ENCODE measurements around the gene IQCH.
"Not testable (repeated sequence)": the region's sequence is repeated elsewhere in the genome, so short reads cannot be mapped to it uniquely, and the experiment has no call there.

The IQCH gene

DNA sequence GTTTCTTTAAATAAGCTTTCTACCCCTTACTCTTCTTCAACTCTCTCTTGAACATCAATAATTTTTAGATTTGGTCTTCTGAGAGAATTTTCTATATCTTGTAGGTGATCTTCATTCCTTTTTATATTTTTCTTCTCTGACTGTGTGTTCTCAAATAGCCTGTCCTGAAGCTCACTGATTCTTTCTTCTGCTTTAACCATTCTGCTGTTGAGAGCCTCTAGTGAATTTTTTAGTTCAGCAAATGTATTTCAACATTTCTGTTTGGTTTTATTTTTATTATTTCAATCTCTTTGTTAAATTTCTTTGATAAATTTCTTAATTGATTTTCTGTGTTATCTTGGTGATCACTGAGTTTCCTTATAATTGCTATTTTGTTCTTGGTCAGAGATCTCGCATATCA lies 19.6 kb downstream of the IQCH start:
- no peak overlapping the region for H3K4me3 ChIP-seq (ENCODE audit: low read depth in 1 of 2, low read length in 2 of 2)
- H3K27me3 ChIP-seq (ENCODE audit: control insufficient read depth in 1 of 2, insufficient read depth in 2 of 2, low read length in 2 of 2) = no peaks in the 10 kb centered on the region
- no peaks in the 10 kb centered on the region for H3K9me3 ChIP-seq (ENCODE audit: low read length)
- no peaks in the 10 kb centered on the region for H3K36me3 ChIP-seq (ENCODE audit: insufficient read depth, low read length)
- no peak overlapping the region for H3K27ac ChIP-seq (ENCODE audit: low read depth, low read length)
- no peak overlapping the region for H3K9ac ChIP-seq (ENCODE audit: low read length)
- H3K4me1 ChIP-seq (ENCODE audit: insufficient read depth, low read length) = no peaks in the 10 kb centered on the region

DNA sequence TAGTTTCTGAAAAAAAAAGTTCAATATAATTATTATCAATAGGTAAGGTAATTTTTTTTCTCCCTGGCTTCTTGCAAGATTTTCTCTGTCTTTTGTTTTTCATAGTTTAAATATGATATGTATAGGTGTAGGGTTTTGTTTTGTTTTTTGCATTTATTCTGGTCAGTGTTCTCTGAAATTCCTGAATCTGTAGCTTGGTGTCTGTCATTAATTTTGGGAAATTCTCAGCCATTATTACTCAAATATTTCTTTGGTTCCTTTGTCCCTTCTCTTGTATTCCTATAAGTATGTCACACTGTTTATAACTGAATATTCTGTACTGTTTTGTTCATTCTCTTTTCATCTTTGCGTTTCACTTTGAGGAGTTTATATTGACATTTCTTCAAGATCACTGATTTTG lies 22.1 kb downstream of the IQCH start:
- H3K9ac ChIP-seq (ENCODE audit: low read length) = no peak overlapping the region
- no peak overlapping the region for H3K27ac ChIP-seq (ENCODE audit: low read depth, low read length)
- no peaks in the 10 kb centered on the region for H3K36me3 ChIP-seq (ENCODE audit: insufficient read depth, low read length)
- H3K4me3 ChIP-seq (ENCODE audit: low read depth in 1 of 2, low read length in 2 of 2) = no peak overlapping the region
- no peaks in the 10 kb centered on the region for H3K9me3 ChIP-seq (ENCODE audit: low read length)
- no peaks in the 10 kb centered on the region for H3K27me3 ChIP-seq (ENCODE audit: control insufficient read depth in 1 of 2, insufficient read depth in 2 of 2, low read length in 2 of 2)
- no peaks in the 10 kb centered on the region for H3K4me1 ChIP-seq (ENCODE audit: insufficient read depth, low read length)

DNA sequence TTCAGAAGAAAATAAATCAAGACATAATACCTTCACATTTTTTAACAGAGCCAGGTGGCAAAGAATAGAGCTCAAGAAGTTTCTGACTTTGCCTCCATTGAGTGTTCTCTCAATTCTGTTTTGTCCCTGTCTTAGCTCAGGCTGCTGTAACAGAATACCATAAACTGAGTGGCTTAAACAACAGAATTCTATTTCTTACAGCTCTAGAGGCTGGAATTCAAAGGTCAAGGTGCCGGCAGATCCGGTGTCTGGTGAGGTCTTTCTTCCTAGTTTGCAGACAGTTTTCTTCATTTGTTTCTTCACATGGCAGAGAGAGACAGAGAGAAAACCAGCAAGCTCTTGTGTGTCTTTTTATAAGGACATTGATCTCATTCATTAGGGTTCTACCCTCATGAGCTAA lies 25.6 kb downstream of the IQCH start:
- Histone ChIP-seq H3K36me3 (ENCODE audit: insufficient read depth, low read length) (no peaks in the 10 kb centered on the region), H3K4me3 (ENCODE audit: low read depth in 1 of 2, low read length in 2 of 2) (no peak overlapping the region), H3K9ac (ENCODE audit: low read length) (no peak overlapping the region), H3K27me3 (ENCODE audit: control insufficient read depth in 1 of 2, insufficient read depth in 2 of 2, low read length in 2 of 2) (no peaks in the 10 kb centered on the region), H3K4me1 (ENCODE audit: insufficient read depth, low read length) (no peaks in the 10 kb centered on the region), H3K9me3 (ENCODE audit: low read length) (no peaks in the 10 kb centered on the region), H3K27ac (ENCODE audit: low read depth, low read length) (no peak overlapping the region)

DNA sequence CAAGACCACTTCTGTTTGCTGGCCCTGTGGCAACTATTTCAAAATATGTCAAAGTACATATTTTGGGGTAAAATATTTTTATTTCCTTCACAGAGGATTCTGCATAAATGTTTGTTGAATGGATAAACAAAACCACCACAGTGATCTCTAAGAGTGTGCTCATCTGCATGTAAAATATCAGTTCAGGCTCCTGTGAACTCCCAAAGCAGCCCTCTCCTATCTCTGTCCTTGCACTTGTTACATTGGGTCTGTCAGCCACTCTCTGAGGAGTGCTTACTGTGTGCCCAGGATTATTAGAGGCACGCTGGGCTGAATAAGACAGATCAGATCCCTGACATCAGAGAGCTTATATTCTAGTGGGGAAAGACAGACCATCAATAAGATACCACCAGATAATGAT lies 27.1 kb downstream of the IQCH start:
- Histone ChIP-seq H3K4me3 (ENCODE audit: low read depth in 1 of 2, low read length in 2 of 2) (no peak overlapping the region), H3K36me3 (ENCODE audit: insufficient read depth, low read length) (no peaks in the 10 kb centered on the region), H3K27ac (ENCODE audit: low read depth, low read length) (no peak overlapping the region), H3K9me3 (ENCODE audit: low read length) (no peaks in the 10 kb centered on the region), H3K27me3 (ENCODE audit: control insufficient read depth in 1 of 2, insufficient read depth in 2 of 2, low read length in 2 of 2) (no peaks in the 10 kb centered on the region), H3K4me1 (ENCODE audit: insufficient read depth, low read length) (no peaks in the 10 kb centered on the region), H3K9ac (ENCODE audit: low read length) (no peak overlapping the region)

DNA sequence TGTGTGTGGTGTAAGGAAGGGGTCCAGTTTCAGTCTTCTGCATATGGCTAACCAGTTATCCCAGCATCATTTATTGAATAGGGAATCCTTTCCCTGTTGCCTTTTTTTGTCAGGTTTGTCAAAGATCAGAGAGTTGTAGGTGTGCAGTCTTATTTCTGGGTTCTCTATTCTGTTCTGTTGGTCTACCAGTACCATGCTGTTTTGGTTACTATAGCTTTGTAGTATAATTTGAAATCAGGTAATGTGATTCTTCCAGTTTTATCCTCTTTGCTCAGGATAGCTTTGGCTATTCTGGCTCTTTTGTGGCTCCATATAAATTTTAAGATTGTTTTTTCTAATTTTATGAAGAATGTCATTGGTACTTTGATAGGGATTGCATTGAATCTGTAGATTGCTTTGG lies 31.0 kb downstream of the IQCH start:
- not testable (repeated sequence) for H3K27ac ChIP-seq (ENCODE audit: low read depth, low read length); H3K9me3 ChIP-seq (ENCODE audit: low read length); H3K36me3 ChIP-seq (ENCODE audit: insufficient read depth, low read length); H3K9ac ChIP-seq (ENCODE audit: low read length); H3K4me3 ChIP-seq (ENCODE audit: low read depth in 1 of 2, low read length in 2 of 2); H3K4me1 ChIP-seq (ENCODE audit: insufficient read depth, low read length); H3K27me3 ChIP-seq (ENCODE audit: control insufficient read depth in 1 of 2, insufficient read depth in 2 of 2, low read length in 2 of 2)

DNA sequence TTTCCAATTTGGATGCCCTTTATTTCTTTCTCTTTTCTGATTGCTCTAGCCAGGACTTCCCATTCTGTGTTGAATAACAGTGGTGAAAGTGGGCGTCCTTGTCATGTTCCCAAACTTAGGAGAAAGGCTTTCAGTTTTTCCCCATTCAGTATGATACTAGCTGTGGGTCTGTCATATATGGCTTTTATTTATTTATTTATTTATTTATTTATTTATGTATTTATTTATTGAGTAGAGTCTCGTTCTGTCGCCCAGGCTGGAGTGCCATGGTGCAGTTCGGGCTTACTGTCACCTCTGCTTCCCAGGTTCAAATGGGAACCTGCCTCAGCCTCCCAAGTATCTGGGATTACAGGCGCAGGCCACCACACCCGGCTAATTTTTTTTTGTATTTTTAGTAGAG lies 31.8 kb downstream of the IQCH start:
- H3K27me3 ChIP-seq (ENCODE audit: control insufficient read depth in 1 of 2, insufficient read depth in 2 of 2, low read length in 2 of 2); H3K4me3 ChIP-seq (ENCODE audit: low read depth in 1 of 2, low read length in 2 of 2); H3K4me1 ChIP-seq (ENCODE audit: insufficient read depth, low read length); H3K9me3 ChIP-seq (ENCODE audit: low read length); H3K27ac ChIP-seq (ENCODE audit: low read depth, low read length); H3K36me3 ChIP-seq (ENCODE audit: insufficient read depth, low read length); H3K9ac ChIP-seq (ENCODE audit: low read length): not testable (repeated sequence)

DNA sequence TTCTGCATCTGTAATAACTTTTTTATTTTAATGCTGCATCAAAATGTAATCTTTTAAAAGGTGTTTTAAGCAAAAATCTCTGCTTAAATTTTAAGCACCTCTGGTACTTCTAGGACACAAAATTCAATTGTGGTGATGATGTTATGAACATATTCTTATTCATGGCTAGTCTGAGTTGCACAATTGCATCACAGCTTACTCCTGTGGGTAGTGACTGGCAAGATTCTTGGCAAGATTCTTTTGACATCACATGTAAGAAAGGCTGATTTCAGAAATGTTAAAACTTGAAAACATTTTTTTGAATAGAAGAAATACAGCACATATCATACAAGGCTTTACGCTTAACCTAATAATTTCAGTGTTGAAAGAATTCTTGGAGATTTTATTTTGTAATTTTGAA lies 35.7 kb downstream of the IQCH start:
- Histone ChIP-seq H3K27me3 (ENCODE audit: control insufficient read depth in 1 of 2, insufficient read depth in 2 of 2, low read length in 2 of 2) (no peaks in the 10 kb centered on the region), H3K9ac (ENCODE audit: low read length) (no peak overlapping the region), H3K4me1 (ENCODE audit: insufficient read depth, low read length) (no peaks in the 10 kb centered on the region), H3K4me3 (ENCODE audit: low read depth in 1 of 2, low read length in 2 of 2) (no peak overlapping the region), H3K9me3 (ENCODE audit: low read length) (no peaks in the 10 kb centered on the region), H3K36me3 (ENCODE audit: insufficient read depth, low read length) (no peaks in the 10 kb centered on the region), H3K27ac (ENCODE audit: low read depth, low read length) (no peak overlapping the region)

DNA sequence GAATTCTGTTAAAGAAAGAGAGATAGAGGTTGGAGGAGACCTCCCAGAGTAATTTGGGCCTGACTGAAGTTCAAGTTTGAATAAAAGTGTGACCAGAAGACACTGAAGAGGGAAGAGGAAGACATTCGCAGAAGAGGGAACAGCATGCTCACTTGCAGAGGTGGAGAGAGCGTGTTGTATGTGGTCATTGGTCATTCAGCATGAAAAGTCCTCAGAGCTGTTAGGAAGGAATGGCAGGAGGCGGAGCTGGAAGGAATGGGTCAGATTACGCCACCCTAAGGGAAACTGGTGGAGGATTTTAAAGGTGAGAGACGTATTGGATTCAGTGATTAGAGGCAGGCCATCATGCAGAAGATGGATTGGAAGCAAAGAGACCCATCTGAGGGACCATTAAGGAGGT lies 41.6 kb downstream of the IQCH start:
- no peaks in the 10 kb centered on the region for H3K27me3 ChIP-seq (ENCODE audit: control insufficient read depth in 1 of 2, insufficient read depth in 2 of 2, low read length in 2 of 2)
- no peak overlapping the region for H3K27ac ChIP-seq (ENCODE audit: low read depth, low read length)
- no peak overlapping the region for H3K4me3 ChIP-seq (ENCODE audit: low read depth in 1 of 2, low read length in 2 of 2)
- no peak overlapping the region for H3K9ac ChIP-seq (ENCODE audit: low read length)
- no peaks in the 10 kb centered on the region for H3K36me3 ChIP-seq (ENCODE audit: insufficient read depth, low read length)
- no peaks in the 10 kb centered on the region for H3K9me3 ChIP-seq (ENCODE audit: low read length)
- H3K4me1 ChIP-seq (ENCODE audit: insufficient read depth, low read length) = no peaks in the 10 kb centered on the region

DNA sequence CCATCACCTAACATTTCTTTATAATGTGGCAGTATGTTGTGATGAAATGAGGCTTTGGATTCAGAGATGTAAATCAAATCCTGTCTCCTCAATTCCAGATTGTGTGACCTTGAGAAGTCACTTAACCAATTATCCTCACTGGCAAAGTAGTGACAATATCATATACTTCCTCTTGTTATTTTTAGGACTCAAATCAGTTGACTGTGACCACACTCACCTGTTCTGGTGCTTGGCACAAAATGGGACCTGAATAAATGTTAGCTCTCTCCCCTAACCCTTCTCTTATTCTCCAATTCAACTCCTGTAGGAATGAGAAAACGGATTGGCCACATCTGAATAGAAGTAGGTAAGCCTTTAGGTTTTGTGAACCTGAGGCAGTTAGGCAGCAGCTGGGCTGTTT lies 42.1 kb downstream of the IQCH start:
- Histone ChIP-seq H3K9ac (ENCODE audit: low read length) (no peak overlapping the region), H3K36me3 (ENCODE audit: insufficient read depth, low read length) (no peaks in the 10 kb centered on the region), H3K27ac (ENCODE audit: low read depth, low read length) (no peak overlapping the region), H3K9me3 (ENCODE audit: low read length) (no peaks in the 10 kb centered on the region), H3K4me3 (ENCODE audit: low read depth in 1 of 2, low read length in 2 of 2) (no peak overlapping the region), H3K27me3 (ENCODE audit: control insufficient read depth in 1 of 2, insufficient read depth in 2 of 2, low read length in 2 of 2) (no peaks in the 10 kb centered on the region), H3K4me1 (ENCODE audit: insufficient read depth, low read length) (no peaks in the 10 kb centered on the region)

DNA sequence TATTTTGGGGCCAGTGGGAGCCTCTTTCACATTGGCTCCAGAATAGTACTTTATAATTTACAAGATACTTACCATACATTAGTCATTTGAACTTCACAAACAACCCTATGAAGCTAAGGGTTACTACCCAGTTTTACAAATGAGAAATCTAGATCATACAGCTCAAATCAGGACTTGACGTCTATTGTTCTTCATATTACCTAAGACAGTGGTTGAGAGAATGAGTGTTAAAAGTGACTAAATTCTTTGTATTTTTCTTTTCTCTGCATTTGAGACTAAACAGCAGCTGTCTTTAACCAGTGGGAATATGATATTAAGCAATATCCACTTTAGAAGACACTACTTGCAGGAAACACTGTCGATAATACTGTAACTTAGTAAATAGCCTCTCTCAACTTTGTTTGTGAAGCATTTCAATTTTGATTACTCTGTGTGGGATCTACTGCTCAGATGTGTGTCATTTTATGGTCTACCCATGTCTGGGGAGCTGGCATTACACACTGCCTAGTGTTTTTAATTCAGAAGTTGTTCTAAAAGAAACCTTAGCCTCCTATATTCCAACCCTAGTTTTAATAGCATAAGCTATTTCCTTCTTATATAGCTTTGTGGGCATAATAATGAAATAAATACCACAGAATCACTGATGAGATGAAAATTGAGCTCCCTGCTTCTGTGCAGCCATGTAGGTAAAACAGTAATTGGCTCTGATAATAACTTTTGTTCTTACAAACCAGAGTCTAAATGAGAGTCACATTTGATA lies 45.9 kb downstream of the IQCH start:
- Histone ChIP-seq H3K27ac (ENCODE audit: low read depth, low read length) (no peak overlapping the region), H3K4me3 (ENCODE audit: low read depth in 1 of 2, low read length in 2 of 2) (no peak overlapping the region)

DNA sequence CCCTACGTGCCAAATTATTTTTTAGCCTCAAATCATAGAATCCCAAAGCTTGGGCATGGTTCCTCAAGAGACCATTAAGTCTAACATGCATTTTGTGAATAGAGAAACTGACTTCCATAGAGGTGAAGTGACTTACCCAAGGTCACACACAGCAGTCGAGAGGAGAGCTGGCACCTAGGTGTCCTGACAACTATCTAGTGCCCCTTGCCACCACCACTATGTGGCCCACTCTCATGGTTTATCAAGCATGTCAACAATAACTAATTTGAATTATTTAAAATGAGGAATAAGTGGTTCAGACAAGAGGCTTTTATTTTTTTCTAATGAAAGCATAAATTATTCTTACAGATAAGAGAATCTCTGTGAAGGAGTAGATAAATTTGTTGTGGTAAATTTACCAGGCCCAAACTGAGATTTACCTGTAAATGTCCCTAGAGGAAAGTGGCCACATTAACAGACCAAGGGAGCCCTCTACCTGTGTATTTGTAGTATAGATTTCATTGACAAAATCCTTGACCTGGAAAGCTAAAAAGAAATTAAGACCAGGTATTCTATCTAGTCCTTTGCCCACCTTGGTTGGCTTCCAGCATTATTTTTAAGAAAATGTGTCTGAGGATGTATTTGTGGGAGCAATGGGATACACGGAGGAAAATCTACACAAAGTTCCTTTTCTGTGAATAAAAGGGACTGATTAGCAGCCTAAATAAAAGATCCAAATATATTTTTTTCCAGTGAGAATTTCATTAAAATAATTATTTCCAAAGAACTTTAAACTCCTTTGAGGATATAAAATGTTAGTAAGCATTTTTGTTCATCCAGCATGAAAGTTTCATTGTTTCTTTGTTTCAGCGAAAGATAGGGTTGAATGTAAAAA lies 49.1 kb downstream of the IQCH start:
- Histone ChIP-seq H3K9ac (ENCODE audit: low read length) (no peak overlapping the region), H3K27ac (ENCODE audit: low read depth, low read length) (no peak overlapping the region), H3K4me3 (ENCODE audit: low read depth in 1 of 2, low read length in 2 of 2) (no peak overlapping the region), H3K36me3 (ENCODE audit: insufficient read depth, low read length) (no peaks in the 10 kb centered on the region), H3K27me3 (ENCODE audit: control insufficient read depth in 1 of 2, insufficient read depth in 2 of 2, low read length in 2 of 2) (no peaks in the 10 kb centered on the region), H3K9me3 (ENCODE audit: low read length) (no peaks in the 10 kb centered on the region), H3K4me1 (ENCODE audit: insufficient read depth, low read length) (peaks cover 10% of the 10 kb centered on the region)

More for the DNA sequence above, 45.9 kb downstream of the IQCH start:
- Histone ChIP-seq H3K27me3 (ENCODE audit: control insufficient read depth in 1 of 2, insufficient read depth in 2 of 2, low read length in 2 of 2) (no peaks in the 10 kb centered on the region), H3K4me1 (ENCODE audit: insufficient read depth, low read length) (no peaks in the 10 kb centered on the region), H3K9ac (ENCODE audit: low read length) (no peak overlapping the region), H3K9me3 (ENCODE audit: low read length) (no peaks in the 10 kb centered on the region), H3K36me3 (ENCODE audit: insufficient read depth, low read length) (no peaks in the 10 kb centered on the region)

DNA sequence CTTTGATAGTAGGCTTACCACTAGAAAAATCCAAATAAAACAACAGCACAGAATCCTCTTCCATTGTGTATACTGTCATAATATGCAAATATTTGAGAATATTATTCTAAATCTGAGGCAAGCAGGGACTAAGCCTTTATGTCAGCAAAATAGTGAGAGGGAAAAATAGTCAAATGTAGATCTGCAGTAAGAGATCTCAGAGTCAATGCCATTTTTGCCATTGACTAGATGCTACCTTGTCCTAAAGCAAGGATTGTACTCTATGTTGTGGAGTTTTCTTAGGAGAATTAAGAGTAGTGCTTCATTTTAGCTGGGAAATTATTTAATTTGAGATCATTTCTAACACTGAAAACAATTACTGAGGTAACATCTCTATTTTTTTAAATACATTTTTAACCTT lies 50.2 kb downstream of the IQCH start:
- H3K36me3 ChIP-seq (ENCODE audit: insufficient read depth, low read length) = no peaks in the 10 kb centered on the region
- H3K9me3 ChIP-seq (ENCODE audit: low read length) = no peaks in the 10 kb centered on the region
- peaks cover 10% of the 10 kb centered on the region for H3K4me1 ChIP-seq (ENCODE audit: insufficient read depth, low read length)
- no peaks in the 10 kb centered on the region for H3K27me3 ChIP-seq (ENCODE audit: control insufficient read depth in 1 of 2, insufficient read depth in 2 of 2, low read length in 2 of 2)
- no peak overlapping the region for H3K9ac ChIP-seq (ENCODE audit: low read length)
- H3K27ac ChIP-seq (ENCODE audit: low read depth, low read length) = no peak overlapping the region
- no peak overlapping the region for H3K4me3 ChIP-seq (ENCODE audit: low read depth in 1 of 2, low read length in 2 of 2)

Data from muscle layer of colon (tissue), 2 donors.